Neutrophil (primary cell): ENCODE results near the gene TSGA10.

ENCODE experiments used
- H3K27ac ChIP-seq: fragments of 200-600 bp; sonication (generic); 2 replicates; pipeline ENCODE4 v1.5.1; 2016; ENCODE audit warnings: mild to moderate bottlenecking, moderate library complexity
- H3K27me3 ChIP-seq: fragments of 200-600 bp; sonication (generic); 2 replicates; pipeline ENCODE4 v1.6.0; 2016; ENCODE audit warnings: mild to moderate bottlenecking
- H3K36me3 ChIP-seq: fragments of 200-600 bp; sonication (generic); 2 replicates; pipeline ENCODE4 v1.5.1; 2017
- H3K4me1 ChIP-seq, 2 experiments: fragments of 200-600 bp in 1 of 2; sonication (generic) in 1 of 2; 1 replicate in 1 of 2; 2 replicates in 1 of 2; pipeline versions ENCODE4 v1.5.1 to v1.6.1; 2013 to 2016; ENCODE audit warnings: low read depth in 1 of 2, low read length in 1 of 2, mild to moderate bottlenecking in 1 of 2, moderate library complexity in 1 of 2; ENCODE audit not compliant: control insufficient read depth in 1 of 2, insufficient read depth in 1 of 2
- H3K4me3 ChIP-seq, 2 experiments: fragments of 200-600 bp in 1 of 2; sonication (generic) in 1 of 2; 1 replicate in 1 of 2; 2 replicates in 1 of 2; pipeline ENCODE4 v1.5.1; 2013 to 2016; ENCODE audit warnings: low read depth in 1 of 2, low read length in 1 of 2, mild to moderate bottlenecking in 1 of 2, moderate library complexity in 1 of 2
- H3K9me3 ChIP-seq: fragments of 200-600 bp; sonication (generic); 2 replicates; pipeline ENCODE4 v1.5.1; 2016
- TF ChIP-seq, protein P1 (sequence below): fragments of 200-600 bp; sonication (generic); IDR thresholded peaks from 2 replicates; pipeline ENCODE4 v1.5.1; 2016; ENCODE audit warnings: antibody characterized with exemption

TSGA10 gene

DNA sequence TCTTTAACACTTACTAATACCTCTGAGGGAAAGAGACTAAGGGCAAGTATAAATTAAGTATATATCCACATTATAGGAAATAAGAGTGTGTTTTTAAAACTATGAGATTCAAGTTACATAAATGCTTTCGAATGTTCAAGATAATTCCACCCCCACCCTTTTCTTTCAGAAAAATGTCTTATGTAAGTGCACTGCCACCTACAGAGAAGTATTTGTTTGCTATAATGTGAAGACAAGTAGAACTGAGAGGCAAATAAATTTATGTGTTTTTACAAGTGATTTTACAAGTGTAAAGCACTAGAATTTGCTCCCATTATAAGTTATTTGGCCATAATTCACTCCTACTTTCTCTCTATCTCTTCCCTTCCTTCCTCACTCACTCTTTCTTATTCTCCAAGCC is 118.8 kb downstream of the TSGA10 start:
- TF ChIP-seq, protein P1, sequence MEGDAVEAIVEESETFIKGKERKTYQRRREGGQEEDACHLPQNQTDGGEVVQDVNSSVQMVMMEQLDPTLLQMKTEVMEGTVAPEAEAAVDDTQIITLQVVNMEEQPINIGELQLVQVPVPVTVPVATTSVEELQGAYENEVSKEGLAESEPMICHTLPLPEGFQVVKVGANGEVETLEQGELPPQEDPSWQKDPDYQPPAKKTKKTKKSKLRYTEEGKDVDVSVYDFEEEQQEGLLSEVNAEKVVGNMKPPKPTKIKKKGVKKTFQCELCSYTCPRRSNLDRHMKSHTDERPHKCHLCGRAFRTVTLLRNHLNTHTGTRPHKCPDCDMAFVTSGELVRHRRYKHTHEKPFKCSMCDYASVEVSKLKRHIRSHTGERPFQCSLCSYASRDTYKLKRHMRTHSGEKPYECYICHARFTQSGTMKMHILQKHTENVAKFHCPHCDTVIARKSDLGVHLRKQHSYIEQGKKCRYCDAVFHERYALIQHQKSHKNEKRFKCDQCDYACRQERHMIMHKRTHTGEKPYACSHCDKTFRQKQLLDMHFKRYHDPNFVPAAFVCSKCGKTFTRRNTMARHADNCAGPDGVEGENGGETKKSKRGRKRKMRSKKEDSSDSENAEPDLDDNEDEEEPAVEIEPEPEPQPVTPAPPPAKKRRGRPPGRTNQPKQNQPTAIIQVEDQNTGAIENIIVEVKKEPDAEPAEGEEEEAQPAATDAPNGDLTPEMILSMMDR = no peak
- Histone ChIP-seq H3K27me3 (no peaks in the 10 kb centered on the region), H3K36me3 (no peaks in the 10 kb centered on the region), H3K4me1 (peaks cover 3% of the 10 kb centered on the region in 2 experiments), H3K9me3 (no peaks in the 10 kb centered on the region), H3K4me3 (no peak overlapping the region), H3K27ac (no peak overlapping the region)

DNA sequence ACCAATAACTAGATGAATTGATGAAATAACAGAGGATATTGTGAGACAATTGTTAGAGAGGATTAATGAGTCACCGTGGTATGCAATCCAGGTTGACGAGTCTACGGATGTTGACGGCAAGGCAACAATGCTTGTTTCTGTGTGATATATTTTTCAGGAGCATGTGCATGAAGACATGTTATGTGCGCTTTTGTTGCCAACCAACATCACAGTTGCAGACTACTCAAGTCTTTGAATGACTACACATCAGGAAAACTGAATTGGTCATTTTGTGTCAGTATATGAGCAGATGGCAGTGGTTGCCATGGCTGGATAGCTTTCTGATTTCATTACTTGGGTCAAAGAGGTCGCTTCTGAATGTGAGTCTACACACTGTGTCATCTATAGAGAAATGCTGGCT is 122.0 kb downstream of the TSGA10 start:
- H3K9me3 ChIP-seq = no peaks in the 10 kb centered on the region
- H3K27ac ChIP-seq = no peak overlapping the region
- H3K4me1 ChIP-seq = no peaks in the 10 kb centered on the region
- no peaks in the 10 kb centered on the region for H3K27me3 ChIP-seq
- TF ChIP-seq, protein P1 = no peak
- H3K36me3 ChIP-seq = no peaks in the 10 kb centered on the region
- no peak overlapping the region for H3K4me3 ChIP-seq

DNA sequence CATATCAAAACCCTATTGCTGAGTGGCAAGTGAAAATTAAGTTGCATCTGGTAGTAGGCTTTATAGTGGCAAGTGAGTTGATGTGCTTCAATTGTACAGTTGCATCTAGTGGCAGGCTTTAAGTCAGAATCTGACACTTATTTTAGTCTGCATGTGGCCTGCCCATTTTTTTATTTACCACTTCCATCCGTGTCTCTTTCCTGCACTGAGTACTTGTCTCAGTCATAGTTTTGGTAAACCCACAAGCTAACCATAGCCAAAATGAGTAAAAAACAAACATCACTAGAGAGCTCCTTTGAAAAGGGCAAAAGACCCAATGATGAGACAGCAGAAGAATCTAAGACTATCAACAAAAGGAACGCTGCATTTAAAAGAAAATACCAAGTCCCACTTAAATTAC is 122.7 kb downstream of the TSGA10 start:
- Histone ChIP-seq H3K27me3 (no peaks in the 10 kb centered on the region), H3K27ac (no peak overlapping the region), H3K9me3 (no peaks in the 10 kb centered on the region), H3K4me1 (no peaks in the 10 kb centered on the region), H3K4me3 (no peak overlapping the region), H3K36me3 (no peaks in the 10 kb centered on the region)
- TF ChIP-seq, protein P1 = no peak

DNA sequence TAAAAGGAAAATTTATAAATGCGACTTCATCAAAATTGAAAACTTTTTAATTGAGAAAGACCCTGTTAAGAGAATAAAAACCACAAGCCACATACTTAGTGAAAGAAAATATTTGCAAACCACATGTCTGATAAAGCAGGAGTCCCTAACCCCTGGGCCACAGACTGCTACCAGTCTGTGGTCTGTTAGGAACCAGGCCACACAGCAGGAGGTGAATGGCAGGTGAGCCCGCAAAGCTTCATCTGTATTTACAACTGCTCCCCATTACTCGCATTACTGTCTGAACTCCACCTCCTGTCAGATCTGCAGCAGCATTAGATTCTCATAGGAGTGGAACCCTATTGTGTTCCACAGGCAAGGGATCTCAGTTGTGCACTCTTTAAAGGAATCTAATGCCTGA is 123.3 kb downstream of the TSGA10 start:
- Histone ChIP-seq H3K36me3 (no peaks in the 10 kb centered on the region), H3K4me1 (no peaks in the 10 kb centered on the region), H3K27me3 (no peaks in the 10 kb centered on the region), H3K27ac (no peak overlapping the region), H3K9me3 (no peaks in the 10 kb centered on the region), H3K4me3 (no peak overlapping the region)
- TF ChIP-seq, protein P1 = no peak

DNA sequence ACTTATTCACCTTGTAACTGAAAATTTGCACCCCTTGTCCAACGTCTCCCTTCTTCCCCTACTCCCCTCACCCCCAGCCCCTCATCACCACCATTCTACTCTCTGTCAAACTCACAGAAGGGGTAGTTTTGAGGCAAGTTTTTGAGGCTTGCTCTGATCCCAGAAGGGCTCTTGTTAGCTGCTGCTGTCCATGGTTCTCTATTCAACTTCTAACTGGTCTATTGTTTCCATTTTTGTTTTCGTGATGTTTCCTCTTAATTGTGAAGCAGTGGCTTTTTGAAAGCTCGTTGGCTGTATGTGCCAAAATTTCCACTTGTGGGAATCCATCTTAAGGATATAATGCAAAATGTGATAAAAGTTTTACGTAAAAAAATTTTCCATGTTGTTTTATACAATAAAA is 126.2 kb downstream of the TSGA10 start:
- H3K27ac ChIP-seq = no peak overlapping the region
- H3K27me3 ChIP-seq = no peaks in the 10 kb centered on the region
- H3K4me1 ChIP-seq = no peaks in the 10 kb centered on the region
- no peaks in the 10 kb centered on the region for H3K9me3 ChIP-seq
- no peak overlapping the region for H3K4me3 ChIP-seq
- TF ChIP-seq, protein P1 = no peak
- H3K36me3 ChIP-seq = no peaks in the 10 kb centered on the region

DNA sequence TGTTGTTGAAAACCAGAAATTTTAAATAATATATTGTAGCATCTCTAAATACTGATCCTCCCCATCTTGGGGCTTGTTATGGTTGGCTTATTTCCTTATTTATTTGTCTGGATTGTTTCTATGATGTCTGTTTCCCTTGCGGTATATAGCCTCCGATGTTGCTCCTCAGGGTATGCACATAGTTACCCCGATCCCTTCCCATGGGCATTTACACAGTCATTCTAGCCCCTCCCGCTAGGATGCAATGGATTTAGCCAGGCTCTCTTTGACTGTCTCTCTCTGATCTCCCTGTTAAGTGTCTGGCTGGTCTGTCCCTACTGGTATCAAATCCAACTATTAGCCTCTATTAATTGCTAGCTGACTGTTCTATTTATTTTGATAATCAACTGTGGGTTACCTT is 126.9 kb downstream of the TSGA10 start:
- H3K27ac ChIP-seq = no peak overlapping the region
- H3K4me3 ChIP-seq = no peak overlapping the region
- no peaks in the 10 kb centered on the region for H3K4me1 ChIP-seq
- no peaks in the 10 kb centered on the region for H3K36me3 ChIP-seq
- H3K9me3 ChIP-seq = no peaks in the 10 kb centered on the region
- TF ChIP-seq, protein P1 = no peak
- no peaks in the 10 kb centered on the region for H3K27me3 ChIP-seq
